HG03135 (cell line): ENCODE results near the gene IDS.
"Not testable (repeated sequence)": the region's sequence is repeated elsewhere in the genome, so short reads cannot be mapped to it uniquely, and the experiment has no call there.

Experiments used
- ATAC-seq: cut with Tn5 transposase; IDR thresholded peaks from one replicate; pipeline ENCODE4 v1.9.1; 2021; ENCODE audit warnings: mild to moderate bottlenecking, moderate library complexity; ENCODE audit not compliant: unreplicated experiment

IDS gene

DNA sequence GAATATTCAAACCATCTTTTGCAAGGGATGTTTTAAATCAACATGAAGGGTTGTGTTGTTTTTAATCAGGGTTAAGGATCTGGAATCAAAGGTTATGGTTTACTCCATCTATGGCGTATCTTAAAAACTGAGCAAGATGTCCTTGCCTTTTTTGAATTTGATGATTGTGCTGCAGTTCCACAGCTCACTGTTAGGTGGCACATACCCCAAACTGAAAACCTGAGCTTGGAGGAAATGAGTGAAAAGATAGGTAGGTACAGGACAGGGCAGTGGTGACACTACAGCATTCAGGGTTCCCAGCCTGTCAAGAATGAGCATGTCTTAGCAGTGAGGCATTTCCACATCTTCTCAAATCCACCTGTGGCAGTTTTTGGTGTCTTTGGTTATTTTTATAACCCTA lies 22.6 kb upstream of the IDS start:
- ATAC-seq, result no peak

DNA sequence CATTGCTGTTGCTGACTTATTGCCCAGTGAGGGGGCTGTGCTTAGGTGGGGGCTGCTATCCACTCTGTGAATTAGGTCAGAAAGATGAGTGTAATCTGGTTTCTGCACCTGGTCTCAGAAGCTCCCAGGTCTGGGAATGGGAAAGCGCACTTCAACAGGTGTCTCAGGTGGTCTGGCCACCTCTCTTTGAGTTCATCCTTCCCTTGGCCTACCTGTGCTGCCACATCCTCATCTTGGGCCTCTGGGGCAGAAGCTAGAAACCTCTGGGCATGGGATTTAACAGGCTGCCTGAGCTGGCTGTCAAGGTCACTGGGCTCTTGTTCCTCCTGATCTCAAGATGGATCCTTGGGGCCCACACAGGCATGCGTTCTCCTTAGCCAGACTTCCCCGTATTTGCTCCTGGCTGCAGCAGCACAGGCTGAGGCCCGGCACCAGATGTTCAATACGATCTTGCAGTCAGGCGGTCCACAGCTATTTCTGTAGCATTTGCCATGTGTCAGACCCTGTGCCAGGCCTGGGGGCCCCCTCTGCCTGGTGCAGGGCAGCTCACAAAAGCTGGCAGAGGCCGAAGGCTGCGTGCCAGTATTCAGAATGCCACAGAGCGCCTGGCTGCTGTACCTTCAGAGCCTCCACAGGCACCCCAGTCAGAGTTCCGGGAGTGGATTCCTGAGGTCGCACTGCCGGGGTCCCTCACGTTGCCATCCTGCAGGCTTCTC lies 21.4 kb upstream of the IDS start:
- ATAC-seq, result not testable (repeated sequence)

DNA sequence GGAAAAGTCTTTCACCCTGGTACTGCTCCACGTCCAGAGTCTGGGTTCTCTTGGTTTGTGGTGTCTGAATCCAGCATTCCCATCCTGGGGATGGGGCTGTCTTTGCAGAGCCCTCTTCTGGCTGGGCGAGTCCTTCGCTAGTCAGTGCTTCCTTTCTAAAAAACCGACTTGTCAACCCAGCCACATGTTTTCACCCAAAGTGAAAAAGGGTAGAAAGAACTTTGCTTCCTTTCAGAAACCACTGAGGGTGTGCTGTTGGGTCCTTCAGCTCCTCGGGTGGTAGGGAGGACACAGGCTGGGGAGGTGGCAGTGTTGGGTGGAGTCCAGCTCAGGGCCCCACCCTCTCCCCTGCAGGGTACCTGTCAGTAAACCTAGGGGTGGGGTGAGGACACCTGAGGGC lies 20.8 kb upstream of the IDS start:
- ATAC-seq, result peak; percentile 38

GRCh38 chrX:149525389-149525788 lies 20.3 kb upstream of the IDS start:
- ATAC-seq, result peak; percentile 93

- ATAC-seq, result no peak
Measured at GRCh38 chrX:149522916-149523315, 17.8 kb upstream of the IDS start.

GRCh38 chrX:149521438-149521837 lies 16.3 kb upstream of the IDS start:
- ATAC-seq, result no peak

DNA sequence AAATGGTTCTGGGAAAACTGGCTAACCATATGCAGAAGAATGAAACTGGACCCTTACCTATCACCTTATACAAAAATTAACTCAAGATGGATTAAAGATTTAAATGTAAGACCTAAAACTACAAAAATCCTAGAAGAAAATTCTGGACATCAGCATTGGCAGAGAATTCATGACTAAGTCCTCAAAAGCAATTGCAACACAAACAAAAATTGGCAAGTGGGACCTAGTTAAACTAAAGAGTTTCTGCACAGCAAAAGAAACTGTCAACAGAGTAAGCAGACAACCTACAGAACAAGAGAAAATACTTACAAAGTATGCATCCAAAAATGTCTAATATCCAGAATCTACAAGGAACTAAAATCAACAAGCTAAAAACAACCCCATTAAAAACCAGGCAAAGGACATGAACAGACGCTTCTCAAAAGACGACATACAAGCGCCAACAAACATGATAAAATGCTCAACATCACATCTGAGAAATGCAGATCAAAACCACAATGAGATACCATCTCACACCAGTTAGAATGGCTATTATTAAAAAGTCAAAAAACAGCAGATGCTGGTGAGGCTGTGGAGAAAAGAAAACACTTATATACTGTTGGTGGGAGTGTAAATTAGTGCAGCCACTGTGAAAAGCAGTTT lies 15.7 kb upstream of the IDS start:
- ATAC-seq, result not testable (repeated sequence)

DNA sequence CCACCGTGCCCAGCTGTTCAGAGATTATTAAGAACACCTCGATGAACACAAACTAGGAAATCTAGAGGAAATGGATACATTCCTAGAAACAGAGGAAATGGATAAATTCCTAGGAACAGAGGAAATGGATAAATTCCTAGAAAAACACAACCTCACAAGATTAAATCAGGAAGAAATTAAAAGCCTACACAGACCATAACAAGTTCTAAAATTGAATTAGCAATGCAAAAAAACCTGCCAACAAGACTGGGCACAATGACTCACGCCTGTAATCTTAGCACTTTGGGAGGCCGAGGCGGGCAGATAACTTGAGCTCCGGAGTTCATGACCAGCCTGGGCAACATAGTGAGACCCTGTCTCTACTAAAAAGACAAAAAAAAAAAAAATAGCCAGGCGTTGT lies 13.1 kb upstream of the IDS start:
- no peak for ATAC-seq

- ATAC-seq, result no peak
Measured at GRCh38 chrX:149517308-149517707, 12.2 kb upstream of the IDS start.

- ATAC-seq, result no peak
Measured at GRCh38 chrX:149516604-149517003, 11.5 kb upstream of the IDS start.

DNA sequence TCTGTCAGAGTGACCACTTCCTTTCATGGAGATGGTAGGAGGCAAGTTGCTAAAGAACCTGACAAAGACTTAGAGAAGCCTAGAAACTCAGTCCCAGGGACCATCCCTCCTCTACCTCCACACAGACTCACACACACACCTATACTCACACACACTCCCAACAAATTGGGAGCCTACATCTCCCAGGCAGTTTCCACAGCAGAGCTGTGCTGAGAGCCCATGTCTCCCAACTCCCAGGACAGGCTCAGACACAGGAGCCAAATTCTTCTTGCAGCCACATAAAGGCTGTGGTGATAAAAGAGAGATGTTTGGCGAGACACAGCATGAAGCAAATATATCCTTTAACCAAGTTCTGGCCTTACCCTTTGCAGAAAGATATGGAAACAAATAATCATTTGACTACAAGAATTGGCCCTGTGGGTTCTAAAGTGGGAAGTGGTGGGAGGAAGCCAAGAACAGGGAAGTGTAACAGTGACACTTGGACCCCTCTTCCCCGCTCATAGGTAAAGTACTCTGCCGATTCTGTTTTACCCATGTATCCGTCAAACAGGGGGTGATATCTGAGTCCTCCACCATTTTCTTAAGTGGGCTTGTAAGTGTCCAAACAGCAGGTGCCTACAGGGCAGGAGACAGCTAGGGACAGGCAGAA lies 11.0 kb upstream of the IDS start:
- no peak for ATAC-seq

- no peak for ATAC-seq
Measured at GRCh38 chrX:149513825-149514428, 8.8 kb upstream of the IDS start.

DNA sequence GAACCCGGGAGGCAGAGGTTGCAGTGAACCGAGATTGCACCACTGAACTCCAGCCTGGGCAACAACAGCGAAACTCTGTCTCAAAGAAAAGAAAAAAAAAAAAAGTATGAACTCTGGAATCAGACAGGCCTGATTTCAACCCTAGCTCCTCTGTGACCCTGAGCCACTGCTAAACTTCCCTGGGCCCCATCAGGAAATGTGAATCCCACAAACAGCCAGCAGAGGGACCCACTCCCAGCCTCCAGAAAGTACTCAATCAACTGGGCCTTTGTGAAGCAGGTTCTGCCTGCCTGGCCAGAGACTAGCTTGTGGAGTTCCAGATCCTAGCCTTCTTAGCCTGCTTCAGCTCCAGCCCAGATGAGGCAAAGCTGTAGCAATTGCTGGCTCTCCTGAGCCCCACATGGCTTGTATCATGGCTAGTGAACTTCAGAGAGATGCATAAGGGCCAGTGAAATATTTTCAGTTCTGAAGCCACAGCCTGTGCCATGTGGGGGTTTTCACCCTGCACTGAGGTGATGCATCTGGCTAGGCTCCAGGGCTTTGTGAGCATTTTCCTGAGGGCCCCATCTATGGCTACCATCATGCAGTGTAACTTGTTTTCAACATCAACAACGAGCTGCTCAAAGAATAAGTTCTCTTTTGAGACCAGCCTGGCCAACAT lies 7.2 kb upstream of the IDS start:
- peak; percentile 72 for ATAC-seq

DNA sequence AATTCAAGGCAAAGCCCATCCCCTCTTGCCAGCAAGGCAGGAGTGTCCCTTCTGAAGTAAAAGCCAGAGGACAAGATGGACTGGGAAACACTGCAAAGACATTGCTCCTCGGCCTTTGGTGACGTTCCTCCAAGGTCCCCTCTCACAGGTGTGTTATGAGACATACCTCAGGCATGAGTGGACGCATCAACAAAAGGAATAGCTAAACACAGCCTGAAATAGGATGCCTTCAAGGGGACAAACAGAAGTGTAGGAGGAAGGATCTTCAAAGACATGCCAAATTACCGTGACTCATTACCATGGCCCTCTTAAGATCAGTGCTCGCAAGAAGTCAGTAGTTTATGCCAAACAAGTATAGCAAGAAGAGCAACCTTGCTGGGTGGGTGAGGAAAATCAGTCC lies 6.0 kb upstream of the IDS start:
- no peak for ATAC-seq

DNA sequence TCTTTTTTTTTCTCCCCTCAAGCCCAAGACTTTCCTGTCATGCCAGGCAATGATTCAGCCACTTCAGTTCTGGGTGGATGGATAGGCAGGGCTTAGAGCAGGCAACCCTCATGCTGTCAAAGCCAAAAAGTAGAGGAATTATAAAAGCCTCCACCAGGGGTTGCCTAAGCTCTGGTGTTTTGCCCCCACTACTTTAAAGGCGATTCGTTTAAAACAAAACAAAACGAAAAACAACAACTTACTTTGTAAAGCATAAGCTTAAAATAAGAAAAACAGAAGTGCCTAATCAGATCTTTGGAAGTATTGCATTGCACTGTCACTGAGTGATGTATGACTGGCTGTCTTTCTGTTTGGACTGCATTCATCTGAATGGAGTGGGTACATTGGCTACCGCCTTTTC lies 5.3 kb upstream of the IDS start:
- no peak for ATAC-seq

- ATAC-seq, result no peak
Measured at GRCh38 chrX:149508467-149508866, 3.4 kb upstream of the IDS start.

- ATAC-seq, result no peak
Measured at GRCh38 chrX:149506349-149506748, 1.2 kb upstream of the IDS start.

- no peak for ATAC-seq
Measured at GRCh38 chrX:149505671-149506070, 565 bp upstream of the IDS start.

DNA sequence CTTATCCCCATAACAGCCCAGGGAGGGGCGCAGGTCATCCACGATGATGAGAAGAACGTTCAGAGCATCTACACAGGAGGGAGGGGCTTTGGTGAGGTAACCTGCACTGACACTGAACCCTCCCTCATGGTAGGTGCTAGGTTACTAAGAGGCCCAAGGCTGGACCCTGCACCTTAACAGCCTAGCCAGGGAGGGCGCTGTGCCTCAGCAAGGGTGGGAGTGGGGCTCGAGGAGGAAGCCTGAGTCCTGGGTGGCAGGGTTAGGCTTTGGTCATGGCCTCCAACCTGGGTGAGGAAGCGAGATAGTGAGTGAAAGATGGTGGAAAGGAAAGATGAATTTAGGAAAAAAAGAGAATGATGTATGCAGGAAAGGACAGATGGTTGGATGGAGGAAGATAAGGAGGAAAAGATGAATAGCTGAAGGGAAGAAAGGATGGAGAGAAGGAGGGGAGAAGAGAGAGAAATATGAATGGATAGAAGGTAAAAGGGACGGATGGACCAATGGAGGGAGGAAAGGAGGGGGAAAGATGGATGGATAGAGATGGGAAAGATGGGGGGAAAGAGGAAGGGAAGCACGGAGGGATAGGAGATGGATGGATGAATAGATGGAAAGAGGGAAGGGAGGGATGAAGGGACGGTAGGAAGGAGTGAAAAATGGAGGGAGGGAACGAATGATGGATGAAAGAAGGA lies 736 bp downstream of the IDS start:
- peak; percentile 42 for ATAC-seq

- ATAC-seq, result peak; percentile 67
Measured at GRCh38 chrX:149503446-149503845, 1.7 kb downstream of the IDS start.

DNA sequence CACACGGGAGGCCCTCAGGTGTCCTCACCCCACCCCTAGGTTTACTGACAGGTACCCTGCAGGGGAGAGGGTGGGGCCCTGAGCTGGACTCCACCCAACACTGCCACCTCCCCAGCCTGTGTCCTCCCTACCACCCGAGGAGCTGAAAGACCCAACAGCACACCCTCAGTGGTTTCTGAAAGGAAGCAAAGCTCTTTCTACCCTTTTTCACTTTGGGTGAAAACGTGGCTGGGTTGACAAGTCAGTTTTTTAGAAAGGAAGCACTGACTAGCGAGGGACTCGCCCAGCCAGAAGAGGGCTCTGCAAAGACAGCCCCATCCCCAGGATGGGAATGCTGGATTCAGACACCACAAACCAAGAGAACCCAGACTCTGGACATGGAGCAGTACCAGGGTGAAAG lies 2.2 kb downstream of the IDS start:
- not testable (repeated sequence) for ATAC-seq
